ENCODE results near the gene AK8.

- TF ChIP-seq L3MBTL2 (IDR thresholded peaks at IDR 0.05): no peak
- TF ChIP-seq, protein P1, sequence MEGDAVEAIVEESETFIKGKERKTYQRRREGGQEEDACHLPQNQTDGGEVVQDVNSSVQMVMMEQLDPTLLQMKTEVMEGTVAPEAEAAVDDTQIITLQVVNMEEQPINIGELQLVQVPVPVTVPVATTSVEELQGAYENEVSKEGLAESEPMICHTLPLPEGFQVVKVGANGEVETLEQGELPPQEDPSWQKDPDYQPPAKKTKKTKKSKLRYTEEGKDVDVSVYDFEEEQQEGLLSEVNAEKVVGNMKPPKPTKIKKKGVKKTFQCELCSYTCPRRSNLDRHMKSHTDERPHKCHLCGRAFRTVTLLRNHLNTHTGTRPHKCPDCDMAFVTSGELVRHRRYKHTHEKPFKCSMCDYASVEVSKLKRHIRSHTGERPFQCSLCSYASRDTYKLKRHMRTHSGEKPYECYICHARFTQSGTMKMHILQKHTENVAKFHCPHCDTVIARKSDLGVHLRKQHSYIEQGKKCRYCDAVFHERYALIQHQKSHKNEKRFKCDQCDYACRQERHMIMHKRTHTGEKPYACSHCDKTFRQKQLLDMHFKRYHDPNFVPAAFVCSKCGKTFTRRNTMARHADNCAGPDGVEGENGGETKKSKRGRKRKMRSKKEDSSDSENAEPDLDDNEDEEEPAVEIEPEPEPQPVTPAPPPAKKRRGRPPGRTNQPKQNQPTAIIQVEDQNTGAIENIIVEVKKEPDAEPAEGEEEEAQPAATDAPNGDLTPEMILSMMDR (IDR thresholded peaks at IDR 0.05 in 2 of 3, conservative IDR thresholded peaks at IDR 0.05 in 1 of 3; ENCODE audit: insufficient read depth in 2 of 3, low read depth in 1 of 3, low read length in 3 of 3): no peak
- TF ChIP-seq ZNF707 (CRISPR knock-in tag; conservative IDR thresholded peaks at IDR 0.05): no peak
- TF ChIP-seq SREBF1 (IDR thresholded peaks at IDR 0.05; ENCODE audit: borderline replicate concordance, low read depth, low read length): no peak
- TF ChIP-seq, protein P2, sequence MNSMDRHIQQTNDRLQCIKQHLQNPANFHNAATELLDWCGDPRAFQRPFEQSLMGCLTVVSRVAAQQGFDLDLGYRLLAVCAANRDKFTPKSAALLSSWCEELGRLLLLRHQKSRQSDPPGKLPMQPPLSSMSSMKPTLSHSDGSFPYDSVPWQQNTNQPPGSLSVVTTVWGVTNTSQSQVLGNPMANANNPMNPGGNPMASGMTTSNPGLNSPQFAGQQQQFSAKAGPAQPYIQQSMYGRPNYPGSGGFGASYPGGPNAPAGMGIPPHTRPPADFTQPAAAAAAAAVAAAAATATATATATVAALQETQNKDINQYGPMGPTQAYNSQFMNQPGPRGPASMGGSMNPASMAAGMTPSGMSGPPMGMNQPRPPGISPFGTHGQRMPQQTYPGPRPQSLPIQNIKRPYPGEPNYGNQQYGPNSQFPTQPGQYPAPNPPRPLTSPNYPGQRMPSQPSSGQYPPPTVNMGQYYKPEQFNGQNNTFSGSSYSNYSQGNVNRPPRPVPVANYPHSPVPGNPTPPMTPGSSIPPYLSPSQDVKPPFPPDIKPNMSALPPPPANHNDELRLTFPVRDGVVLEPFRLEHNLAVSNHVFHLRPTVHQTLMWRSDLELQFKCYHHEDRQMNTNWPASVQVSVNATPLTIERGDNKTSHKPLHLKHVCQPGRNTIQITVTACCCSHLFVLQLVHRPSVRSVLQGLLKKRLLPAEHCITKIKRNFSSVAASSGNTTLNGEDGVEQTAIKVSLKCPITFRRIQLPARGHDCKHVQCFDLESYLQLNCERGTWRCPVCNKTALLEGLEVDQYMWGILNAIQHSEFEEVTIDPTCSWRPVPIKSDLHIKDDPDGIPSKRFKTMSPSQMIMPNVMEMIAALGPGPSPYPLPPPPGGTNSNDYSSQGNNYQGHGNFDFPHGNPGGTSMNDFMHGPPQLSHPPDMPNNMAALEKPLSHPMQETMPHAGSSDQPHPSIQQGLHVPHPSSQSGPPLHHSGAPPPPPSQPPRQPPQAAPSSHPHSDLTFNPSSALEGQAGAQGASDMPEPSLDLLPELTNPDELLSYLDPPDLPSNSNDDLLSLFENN (IDR thresholded peaks at IDR 0.05; ENCODE audit: low read depth in 2 of 2, low read length in 2 of 2): no peak
- no peak for TF ChIP-seq POLR2A (conservative IDR thresholded peaks at IDR 0.05)
- no peak for TF ChIP-seq EP300 (IDR thresholded peaks at IDR 0.05; ENCODE audit: low read length)
- TF ChIP-seq, protein P3, sequence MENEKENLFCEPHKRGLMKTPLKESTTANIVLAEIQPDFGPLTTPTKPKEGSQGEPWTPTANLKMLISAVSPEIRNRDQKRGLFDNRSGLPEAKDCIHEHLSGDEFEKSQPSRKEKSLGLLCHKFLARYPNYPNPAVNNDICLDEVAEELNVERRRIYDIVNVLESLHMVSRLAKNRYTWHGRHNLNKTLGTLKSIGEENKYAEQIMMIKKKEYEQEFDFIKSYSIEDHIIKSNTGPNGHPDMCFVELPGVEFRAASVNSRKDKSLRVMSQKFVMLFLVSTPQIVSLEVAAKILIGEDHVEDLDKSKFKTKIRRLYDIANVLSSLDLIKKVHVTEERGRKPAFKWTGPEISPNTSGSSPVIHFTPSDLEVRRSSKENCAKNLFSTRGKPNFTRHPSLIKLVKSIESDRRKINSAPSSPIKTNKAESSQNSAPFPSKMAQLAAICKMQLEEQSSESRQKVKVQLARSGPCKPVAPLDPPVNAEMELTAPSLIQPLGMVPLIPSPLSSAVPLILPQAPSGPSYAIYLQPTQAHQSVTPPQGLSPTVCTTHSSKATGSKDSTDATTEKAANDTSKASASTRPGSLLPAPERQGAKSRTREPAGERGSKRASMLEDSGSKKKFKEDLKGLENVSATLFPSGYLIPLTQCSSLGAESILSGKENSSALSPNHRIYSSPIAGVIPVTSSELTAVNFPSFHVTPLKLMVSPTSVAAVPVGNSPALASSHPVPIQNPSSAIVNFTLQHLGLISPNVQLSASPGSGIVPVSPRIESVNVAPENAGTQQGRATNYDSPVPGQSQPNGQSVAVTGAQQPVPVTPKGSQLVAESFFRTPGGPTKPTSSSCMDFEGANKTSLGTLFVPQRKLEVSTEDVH (IDR thresholded peaks at IDR 0.05; ENCODE audit: low read depth, partially characterized antibody): no peak
Measured at GRCh38 chr9:132826621-132827365, 51.3 kb downstream of the AK8 start.

All from K562 (cell line).